ENCODE results near the gene RBM17. TPM values are rescaled to one million over a fixed set of nuclear protein-coding genes. Genes with fewer than 3 reads are reported as not detected.

Gene RBM17
- total RNA-seq, 1 experiment from 2014 or later: 160 TPM

- Mint-ChIP-seq H3K27ac (no peak overlapping the region), H3K4me3 (no peak overlapping the region), H3K9me3 (peaks cover 9% of the 10 kb centered on the region), H3K36me3 (no peaks in the 10 kb centered on the region), H3K4me1 (peaks cover 11% of the 10 kb centered on the region), H3K27me3 (ENCODE audit: low read depth) (peaks cover 3% of the 10 kb centered on the region; the same call in 1 of the 2 replicates)
- ChIA-PET CTCF (interaction anchor here (0.6 kb wide), 1 partner anchor 8 kb away, joined by 3 read pairs; no protein-coding TSS in a partner anchor), POLR2A (no interaction called here)
- DNase-seq (ENCODE audit: low spot score) (no peak), ATAC-seq (no peak)
- TF ChIP-seq, protein P1, sequence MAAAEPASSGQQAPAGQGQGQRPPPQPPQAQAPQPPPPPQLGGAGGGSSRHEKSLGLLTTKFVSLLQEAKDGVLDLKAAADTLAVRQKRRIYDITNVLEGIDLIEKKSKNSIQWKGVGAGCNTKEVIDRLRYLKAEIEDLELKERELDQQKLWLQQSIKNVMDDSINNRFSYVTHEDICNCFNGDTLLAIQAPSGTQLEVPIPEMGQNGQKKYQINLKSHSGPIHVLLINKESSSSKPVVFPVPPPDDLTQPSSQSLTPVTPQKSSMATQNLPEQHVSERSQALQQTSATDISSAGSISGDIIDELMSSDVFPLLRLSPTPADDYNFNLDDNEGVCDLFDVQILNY (CRISPR knock-in tag; IDR thresholded peaks at IDR 0.05): no peak
- TF ChIP-seq ESRRA (CRISPR knock-in tag; IDR thresholded peaks at IDR 0.05; ENCODE audit: borderline replicate concordance) (no peak), IRF2 (CRISPR knock-in tag; IDR thresholded peaks at IDR 0.05; ENCODE audit: borderline replicate concordance, low read depth) (no peak), ZNF423 (CRISPR knock-in tag; IDR thresholded peaks at IDR 0.05) (no peak), ZSCAN18 (CRISPR knock-in tag; IDR thresholded peaks at IDR 0.05) (no peak), GTF2I (CRISPR knock-in tag; conservative IDR thresholded peaks at IDR 0.05) (no peak), ARID4B (CRISPR knock-in tag; IDR thresholded peaks at IDR 0.05; ENCODE audit: borderline replicate concordance) (no peak)
- TF ChIP-seq, protein P2, sequence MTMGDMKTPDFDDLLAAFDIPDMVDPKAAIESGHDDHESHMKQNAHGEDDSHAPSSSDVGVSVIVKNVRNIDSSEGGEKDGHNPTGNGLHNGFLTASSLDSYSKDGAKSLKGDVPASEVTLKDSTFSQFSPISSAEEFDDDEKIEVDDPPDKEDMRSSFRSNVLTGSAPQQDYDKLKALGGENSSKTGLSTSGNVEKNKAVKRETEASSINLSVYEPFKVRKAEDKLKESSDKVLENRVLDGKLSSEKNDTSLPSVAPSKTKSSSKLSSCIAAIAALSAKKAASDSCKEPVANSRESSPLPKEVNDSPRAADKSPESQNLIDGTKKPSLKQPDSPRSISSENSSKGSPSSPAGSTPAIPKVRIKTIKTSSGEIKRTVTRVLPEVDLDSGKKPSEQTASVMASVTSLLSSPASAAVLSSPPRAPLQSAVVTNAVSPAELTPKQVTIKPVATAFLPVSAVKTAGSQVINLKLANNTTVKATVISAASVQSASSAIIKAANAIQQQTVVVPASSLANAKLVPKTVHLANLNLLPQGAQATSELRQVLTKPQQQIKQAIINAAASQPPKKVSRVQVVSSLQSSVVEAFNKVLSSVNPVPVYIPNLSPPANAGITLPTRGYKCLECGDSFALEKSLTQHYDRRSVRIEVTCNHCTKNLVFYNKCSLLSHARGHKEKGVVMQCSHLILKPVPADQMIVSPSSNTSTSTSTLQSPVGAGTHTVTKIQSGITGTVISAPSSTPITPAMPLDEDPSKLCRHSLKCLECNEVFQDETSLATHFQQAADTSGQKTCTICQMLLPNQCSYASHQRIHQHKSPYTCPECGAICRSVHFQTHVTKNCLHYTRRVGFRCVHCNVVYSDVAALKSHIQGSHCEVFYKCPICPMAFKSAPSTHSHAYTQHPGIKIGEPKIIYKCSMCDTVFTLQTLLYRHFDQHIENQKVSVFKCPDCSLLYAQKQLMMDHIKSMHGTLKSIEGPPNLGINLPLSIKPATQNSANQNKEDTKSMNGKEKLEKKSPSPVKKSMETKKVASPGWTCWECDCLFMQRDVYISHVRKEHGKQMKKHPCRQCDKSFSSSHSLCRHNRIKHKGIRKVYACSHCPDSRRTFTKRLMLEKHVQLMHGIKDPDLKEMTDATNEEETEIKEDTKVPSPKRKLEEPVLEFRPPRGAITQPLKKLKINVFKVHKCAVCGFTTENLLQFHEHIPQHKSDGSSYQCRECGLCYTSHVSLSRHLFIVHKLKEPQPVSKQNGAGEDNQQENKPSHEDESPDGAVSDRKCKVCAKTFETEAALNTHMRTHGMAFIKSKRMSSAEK (CRISPR knock-in tag; IDR thresholded peaks at IDR 0.05; ENCODE audit: borderline replicate concordance): no peak
Measured at GRCh38 chr10:6079044-6079443, 9.8 kb upstream of the RBM17 start.

DNA sequence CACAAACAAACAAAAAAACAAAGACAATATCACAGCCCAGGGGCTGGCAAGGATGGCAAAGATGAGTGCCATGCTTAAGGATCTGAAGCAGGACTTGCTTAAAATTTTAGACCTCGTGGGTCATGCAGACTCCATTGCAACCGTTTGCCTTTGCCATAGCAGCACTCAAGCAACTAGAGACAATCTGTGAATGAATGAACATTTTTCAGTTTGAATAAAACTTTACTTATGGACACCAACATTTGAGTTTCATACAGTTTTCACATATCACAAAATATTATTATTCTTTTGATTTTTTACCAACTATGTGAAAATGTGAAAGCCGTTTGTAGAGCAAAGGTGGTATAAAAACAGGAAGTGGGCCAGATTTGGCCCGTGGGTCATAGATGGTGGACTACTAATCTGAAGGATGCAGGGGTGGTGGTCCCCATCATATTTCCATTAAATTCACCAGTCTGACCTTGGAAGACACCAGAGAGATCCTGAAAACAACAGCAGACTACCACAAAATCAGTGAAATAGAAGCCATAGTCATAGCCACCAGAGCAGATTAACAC is 8.3 kb upstream of the RBM17 start:
- no peaks in the 10 kb centered on the region for H3K27me3 Mint-ChIP-seq (ENCODE audit: low read depth)
- peaks cover 9% of the 10 kb centered on the region for H3K9me3 Mint-ChIP-seq
- ChIA-PET POLR2A (no interaction called here), CTCF (no interaction called here)
- ATAC-seq: no peak
- H3K4me3 Mint-ChIP-seq: no peak overlapping the region
- peaks cover 11% of the 10 kb centered on the region for H3K4me1 Mint-ChIP-seq
- H3K36me3 Mint-ChIP-seq: no peaks in the 10 kb centered on the region
- H3K27ac Mint-ChIP-seq: no peak overlapping the region
- no peak for DNase-seq (ENCODE audit: low spot score)
- TF ChIP-seq FOXP1 (CRISPR knock-in tag; IDR thresholded peaks at IDR 0.05; ENCODE audit: borderline replicate concordance): no peak
- no peak for TF ChIP-seq PREB (CRISPR knock-in tag; IDR thresholded peaks at IDR 0.05; ENCODE audit: borderline replicate concordance)
- TF ChIP-seq, protein P3, sequence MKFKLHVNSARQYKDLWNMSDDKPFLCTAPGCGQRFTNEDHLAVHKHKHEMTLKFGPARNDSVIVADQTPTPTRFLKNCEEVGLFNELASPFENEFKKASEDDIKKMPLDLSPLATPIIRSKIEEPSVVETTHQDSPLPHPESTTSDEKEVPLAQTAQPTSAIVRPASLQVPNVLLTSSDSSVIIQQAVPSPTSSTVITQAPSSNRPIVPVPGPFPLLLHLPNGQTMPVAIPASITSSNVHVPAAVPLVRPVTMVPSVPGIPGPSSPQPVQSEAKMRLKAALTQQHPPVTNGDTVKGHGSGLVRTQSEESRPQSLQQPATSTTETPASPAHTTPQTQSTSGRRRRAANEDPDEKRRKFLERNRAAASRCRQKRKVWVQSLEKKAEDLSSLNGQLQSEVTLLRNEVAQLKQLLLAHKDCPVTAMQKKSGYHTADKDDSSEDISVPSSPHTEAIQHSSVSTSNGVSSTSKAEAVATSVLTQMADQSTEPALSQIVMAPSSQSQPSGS (CRISPR knock-in tag; IDR thresholded peaks at IDR 0.05; ENCODE audit: borderline replicate concordance, low read depth): no peak
- TF ChIP-seq CDX4 (CRISPR knock-in tag; IDR thresholded peaks at IDR 0.05; ENCODE audit: borderline replicate concordance): no peak
- TF ChIP-seq, protein P2 (CRISPR knock-in tag; IDR thresholded peaks at IDR 0.05; ENCODE audit: borderline replicate concordance): no peak
- TF ChIP-seq ZNF121 (CRISPR knock-in tag; IDR thresholded peaks at IDR 0.05): no peak
